Esophagus muscularis mucosa (tissue), 4 donors: ENCODE measurements around the gene CSF2RB. TPM values are rescaled to one million over a fixed set of nuclear protein-coding genes. Genes with fewer than 3 reads are reported as not detected.

Experiments used
- DNase-seq: peaks from one replicate; pipeline ENCODE4 v3.0.0-alpha.2; 2017; ENCODE audit errors: extremely low spot score
- H3K27ac ChIP-seq, 4 donors: fragments of 200-600 bp; sonication (generic); replicated peaks in 1 of 4; 1 replicate in 3 of 4; 2 replicates in 1 of 4; pipeline ENCODE4 v1.5.1; 2016 to 2019; ENCODE audit warnings: mild to moderate bottlenecking in 1 of 4
- H3K27me3 ChIP-seq, 4 donors: fragments of 200-600 bp; sonication (generic); one replicate each; pipeline versions ENCODE4 v1.5.1 to v1.6.0; 2016 to 2019
- H3K36me3 ChIP-seq, 4 donors: fragments of 200-600 bp; sonication (generic); one replicate each; pipeline ENCODE4 v1.5.1; 2016 to 2019
- H3K4me1 ChIP-seq, 4 donors: fragments of 200-600 bp; sonication (generic); one replicate each; pipeline ENCODE4 v1.5.1; 2016 to 2019
- H3K4me3 ChIP-seq, 4 donors: fragments of 200-600 bp; sonication (generic); 1 replicate in 2 of 4; 2 replicates in 2 of 4; pipeline ENCODE4 v1.5.1; 2016 to 2019; ENCODE audit warnings: mild to moderate bottlenecking in 4 of 4, moderate library complexity in 1 of 4
- H3K9me3 ChIP-seq, 4 donors: fragments of 200-600 bp; sonication (generic); 1 replicate in 3 of 4; 2 replicates in 1 of 4; pipeline ENCODE4 v1.5.1; 2016 to 2019
- CTCF ChIP-seq, 3 experiments: fragments of 200-600 bp in 2 of 3; fragments of 450-650 bp in 1 of 3; sonication (generic) in 2 of 3; IDR thresholded peaks; one replicate each; pipeline ENCODE4 v1.5.1; 2017 to 2019; ENCODE audit warnings: antibody characterized with exemption in 3 of 3, mild to moderate bottlenecking in 2 of 3, moderate library complexity in 1 of 3
- EP300 ChIP-seq: sonication (generic); formaldehyde crosslinking; IDR thresholded peaks from one replicate; pipeline ENCODE4 v1.6.1; 2017; ENCODE audit warnings: antibody characterized with exemption
- POLR2A ChIP-seq: fragments of 450-650 bp; IDR thresholded peaks from one replicate; pipeline ENCODE4 v1.6.1; 2017; ENCODE audit warnings: antibody characterized with exemption, moderate library complexity, mild to moderate bottlenecking, low read depth
- POLR2AphosphoS5 ChIP-seq, 2 donors: sonication (generic); formaldehyde crosslinking; IDR thresholded peaks; one replicate each; pipeline ENCODE4 v1.6.1; 2017; ENCODE audit warnings: antibody characterized with exemption in 2 of 2
- WGBS: methylation state at CpG from one replicate; pipeline ENCODE4 v1.1.5; 2018; 5-methylcytosine and 5-hydroxymethylcytosine counted together
- intact Hi-C: fragments of 100-400 bp; cut with DNase I; formaldehyde crosslinking; loops from one replicate; pipeline ENCODE4 v1.15.1; 2023
- total RNA-seq, 4 donors: library from RNA; depleted of rRNA; stranded (reverse); fragments of >200 nt; gene quantifications; one replicate each; pipeline versions ENCODE4 v1.1.0 to v1.2.1, GENCODE V29; 2016

The CSF2RB gene
- total RNA-seq, 4 donors from 2014 or later = 4.6 to 19.4 (median 6.2) TPM

GRCh38 chr22:36950797-36951590 is 37.6 kb downstream of the CSF2RB start:
- no peaks in the 10 kb centered on the region for H3K4me1 ChIP-seq
- peaks cover 0 to 40% (median 0%) of the 10 kb centered on the region in 4 donors for H3K27me3 ChIP-seq
- no peak for TF ChIP-seq EP300
- TF ChIP-seq CTCF (IDR thresholded peaks at IDR 0.05) = no peak
- TF ChIP-seq POLR2AphosphoS5 (IDR thresholded peaks at IDR 0.05) = no peak
- no peak for TF ChIP-seq POLR2A
- intact Hi-C loops = no loop called here
- no peak overlapping the region for H3K4me3 ChIP-seq
- DNase-seq = no peak
- H3K9me3 ChIP-seq = peaks cover 0 to 3% (median 0%) of the 10 kb centered on the region in 4 donors
- H3K36me3 ChIP-seq = no peaks in the 10 kb centered on the region
- no peak overlapping the region for H3K27ac ChIP-seq
- 89% methylated on average over 17 of the region's 17 CpGs for WGBS

GRCh38 chr22:36951746-36952145 is 38.3 kb downstream of the CSF2RB start:
- 93% methylated on average over 7 of the region's 7 CpGs for WGBS
- TF ChIP-seq EP300 (no peak), POLR2A (no peak), POLR2AphosphoS5 (IDR thresholded peaks at IDR 0.05) (no peak), CTCF (IDR thresholded peaks at IDR 0.05) (no peak)
- H3K4me3 ChIP-seq = no peak overlapping the region
- no peaks in the 10 kb centered on the region for H3K4me1 ChIP-seq
- H3K27ac ChIP-seq = no peak overlapping the region
- DNase-seq = no peak
- intact Hi-C loops = no loop called here
- H3K36me3 ChIP-seq = no peaks in the 10 kb centered on the region
- peaks cover 0 to 40% (median 0%) of the 10 kb centered on the region in 4 donors for H3K27me3 ChIP-seq
- H3K9me3 ChIP-seq = peaks cover 0 to 5% (median 2%) of the 10 kb centered on the region in 4 donors

DNA sequence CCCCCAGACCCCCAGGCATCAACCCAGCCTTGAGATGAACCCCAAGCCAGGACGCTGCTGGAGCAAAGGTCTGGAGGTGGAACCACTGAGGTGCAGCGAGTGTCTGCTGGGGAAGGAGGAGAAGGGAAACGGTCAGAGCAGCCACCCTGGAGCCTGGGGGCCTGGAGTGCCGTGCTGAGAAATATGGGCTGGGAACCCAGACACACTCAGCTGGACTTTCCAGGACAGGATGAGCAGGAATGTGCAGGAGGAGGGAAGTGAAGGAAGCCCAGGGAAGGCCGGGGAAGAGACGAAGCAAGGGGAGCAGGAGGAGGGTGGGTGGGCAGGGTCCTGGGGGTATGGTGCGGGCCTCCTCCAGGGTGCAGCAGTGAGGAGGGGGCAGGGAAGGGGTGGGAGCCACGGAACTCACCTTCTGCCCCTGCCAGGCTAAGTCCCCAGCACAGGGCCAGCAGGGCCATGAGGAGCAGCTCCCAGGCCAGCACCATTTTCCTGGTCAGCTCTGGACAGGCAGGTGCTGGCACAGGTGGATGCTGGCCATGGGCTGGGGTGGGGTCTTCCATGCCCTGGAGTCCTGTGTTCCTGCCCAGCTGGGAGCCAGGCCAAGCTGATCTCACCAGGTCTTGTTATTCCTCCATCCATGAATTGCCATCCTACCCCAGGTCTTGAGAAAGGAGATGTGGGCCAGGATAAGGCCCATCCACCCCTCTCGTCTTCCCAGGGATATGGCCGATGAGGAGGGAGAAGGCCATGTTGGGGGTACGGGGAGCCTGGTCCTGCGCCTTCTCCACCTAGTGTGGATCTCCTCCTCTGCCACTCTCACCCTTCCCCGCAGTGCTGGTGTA is 40.0 kb downstream of the CSF2RB start:
- TF ChIP-seq CTCF (IDR thresholded peaks at IDR 0.05) = no peak
- no peak for TF ChIP-seq EP300
- no peak for TF ChIP-seq POLR2AphosphoS5 (IDR thresholded peaks at IDR 0.05)
- TF ChIP-seq POLR2A = no peak
- Histone ChIP-seq H3K36me3 (no peaks in the 10 kb centered on the region), H3K9me3 (peaks cover 0 to 6% (median 0%) of the 10 kb centered on the region in 4 donors), H3K27me3 (peaks cover 0 to 40% (median 0%) of the 10 kb centered on the region in 4 donors), H3K4me3 (no peak overlapping the region), H3K4me1 (no peaks in the 10 kb centered on the region), H3K27ac (no peak overlapping the region)
- 78% methylated on average over 13 of the region's 13 CpGs for WGBS
- no peak for DNase-seq
- intact Hi-C loops = no loop called here

DNA sequence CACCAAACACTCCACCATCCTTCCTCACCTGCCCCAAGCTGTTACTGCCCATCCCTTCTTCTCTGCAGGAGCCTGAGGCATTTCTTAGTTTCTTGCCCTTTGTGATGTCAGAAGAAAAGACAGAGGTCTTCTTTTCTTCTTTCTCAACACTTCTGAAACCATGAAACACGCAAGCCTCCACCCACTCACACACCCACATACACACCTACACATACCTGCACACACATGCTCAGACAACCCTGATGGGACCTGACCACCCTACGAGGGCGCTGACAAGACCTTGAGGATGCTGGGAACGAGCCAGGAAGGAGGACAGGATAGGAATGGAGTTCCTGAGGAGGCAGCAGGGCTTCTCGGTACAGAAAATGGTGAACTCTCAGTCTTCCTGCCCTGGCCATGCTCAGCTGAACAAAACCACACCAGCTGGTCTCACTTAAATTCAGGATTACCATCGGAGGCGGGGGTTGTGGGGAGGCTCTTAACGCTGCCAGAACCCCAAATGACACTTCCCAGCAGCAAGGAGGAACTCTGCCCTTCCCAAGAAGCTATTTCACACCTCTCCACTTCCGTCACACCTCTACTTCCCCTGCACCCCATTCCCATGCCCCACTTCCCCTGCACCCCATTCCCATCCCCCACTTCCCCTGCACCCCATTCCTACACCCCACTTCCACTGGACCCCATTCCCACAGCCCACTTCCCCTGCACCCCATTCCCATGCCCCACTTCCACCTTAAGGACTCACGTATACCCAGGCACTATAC is 41.0 kb downstream of the CSF2RB start:
- TF ChIP-seq EP300 (no peak), POLR2AphosphoS5 (IDR thresholded peaks at IDR 0.05) (no peak), POLR2A (no peak), CTCF (IDR thresholded peaks at IDR 0.05) (no peak)
- Histone ChIP-seq H3K27me3 (peaks cover 0 to 44% (median 0%) of the 10 kb centered on the region in 4 donors), H3K9me3 (peaks cover 0 to 6% (median 0%) of the 10 kb centered on the region in 4 donors), H3K4me1 (no peaks in the 10 kb centered on the region), H3K36me3 (no peaks in the 10 kb centered on the region), H3K4me3 (no peak overlapping the region), H3K27ac (no peak overlapping the region)
- intact Hi-C loops = no loop called here
- no peak for DNase-seq
- WGBS = 62% methylated on average over 7 of the region's 10 CpGs
